Kidney epithelial cell (primary cell): ENCODE data around the gene DAPK1. TPM values are rescaled to one million over a fixed set of nuclear protein-coding genes. Genes with fewer than 3 reads are reported as not detected.

Experiments used
- DNase-seq: peaks from one replicate; pipeline ENCODE4 v3.0.0-alpha.2; 2010; ENCODE audit warnings: low read depth
- H3K27me3 ChIP-seq: 2 replicates; pipeline ENCODE4 v1.6.0; 2011; ENCODE audit warnings: low read length; ENCODE audit not compliant: control insufficient read depth, insufficient read depth
- H3K36me3 ChIP-seq: 2 replicates; pipeline ENCODE4 v1.5.1; 2011; ENCODE audit warnings: low read length; ENCODE audit not compliant: control insufficient read depth, insufficient read depth
- H3K4me3 ChIP-seq: 2 replicates; pipeline ENCODE4 v1.5.1; 2011; ENCODE audit warnings: low read depth, mild to moderate bottlenecking, control low read depth, low read length
- CTCF ChIP-seq: IDR thresholded peaks from 2 replicates; pipeline ENCODE4 v1.5.1; 2011; ENCODE audit warnings: mild to moderate bottlenecking, moderate library complexity, low read length, control low read depth, inconsistent platforms; ENCODE audit not compliant: insufficient read depth, poor library complexity, severe bottlenecking
- total RNA-seq: library from RNA; depleted of rRNA; stranded (reverse); fragments of >200 nt; gene quantifications from 2 replicates; pipeline ENCODE4 v1.2.3, GENCODE V29; 2015

Gene DAPK1
- total RNA-seq, 1 donor from 2014 or later, result 23.5 TPM

DNA sequence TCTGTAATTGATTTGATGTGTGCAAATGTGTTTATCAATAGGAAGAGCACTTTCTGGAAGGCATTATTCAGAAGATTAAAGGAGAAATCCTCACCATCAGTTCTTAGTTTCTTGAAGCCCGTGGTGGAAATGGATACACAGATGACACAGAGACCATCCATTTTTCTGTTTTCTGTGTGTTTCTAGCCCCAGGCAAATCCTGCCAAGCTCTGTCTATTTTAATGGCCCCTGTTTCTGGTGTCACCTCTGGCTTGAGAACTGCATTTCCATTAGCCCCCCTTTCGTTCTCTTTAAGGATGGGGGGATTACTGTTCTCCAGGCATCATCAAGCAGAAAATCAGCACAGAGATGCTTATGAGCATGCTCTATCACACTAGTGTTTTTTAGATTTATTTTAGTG, 37.3 kb downstream of the DAPK1 start:
- Histone ChIP-seq H3K36me3 (no peaks in the 10 kb centered on the region), H3K27me3 (no peaks in the 10 kb centered on the region), H3K4me3 (no peak overlapping the region)
- no peak for TF ChIP-seq CTCF
- no peak for DNase-seq

DNA sequence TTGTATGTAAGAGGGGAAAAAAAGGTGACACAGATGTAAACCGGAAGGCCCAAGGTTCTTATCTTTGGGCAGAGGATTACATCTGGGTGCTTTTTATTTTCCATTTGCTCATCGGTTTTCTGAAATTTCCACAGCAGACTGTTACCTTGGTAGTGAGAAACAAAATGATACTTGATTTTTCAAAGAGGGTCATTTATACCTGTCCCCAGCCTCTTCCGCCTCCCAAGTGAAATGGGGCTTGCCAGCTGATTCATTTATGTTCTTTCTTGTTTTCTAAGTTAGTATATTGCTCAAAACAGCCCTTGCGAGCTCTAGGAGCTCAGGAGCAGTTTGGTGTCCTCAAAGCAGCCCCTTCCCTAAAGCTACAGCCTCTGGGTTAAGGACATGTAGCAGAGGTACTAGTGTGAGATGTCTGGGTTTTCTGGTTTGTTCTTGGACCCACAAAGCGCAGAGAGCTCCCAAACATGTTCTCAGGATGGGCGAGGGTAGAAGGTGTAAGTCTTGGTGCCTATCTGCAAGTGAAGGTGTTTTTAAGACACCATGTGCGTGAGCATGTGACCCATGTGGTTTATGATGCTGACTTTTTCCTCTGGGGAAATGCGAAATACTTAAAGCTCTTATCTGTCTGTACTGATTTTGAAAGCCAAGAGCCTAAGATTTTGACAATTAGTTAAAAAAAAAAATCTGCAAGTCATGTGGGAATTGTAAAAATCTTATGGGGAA, 38.3 kb downstream of the DAPK1 start:
- no peak for TF ChIP-seq CTCF
- no peak for DNase-seq
- H3K36me3 ChIP-seq, result no peaks in the 10 kb centered on the region
- H3K27me3 ChIP-seq, result no peaks in the 10 kb centered on the region
- H3K4me3 ChIP-seq, result no peak overlapping the region

- no peak overlapping the region for H3K4me3 ChIP-seq
- no peak for DNase-seq
- no peaks in the 10 kb centered on the region for H3K27me3 ChIP-seq
- TF ChIP-seq CTCF, result no peak
- H3K36me3 ChIP-seq, result no peaks in the 10 kb centered on the region
These were observed 40.0 kb downstream of the DAPK1 start for GRCh38 chr9:87537625-87538024.

DNA sequence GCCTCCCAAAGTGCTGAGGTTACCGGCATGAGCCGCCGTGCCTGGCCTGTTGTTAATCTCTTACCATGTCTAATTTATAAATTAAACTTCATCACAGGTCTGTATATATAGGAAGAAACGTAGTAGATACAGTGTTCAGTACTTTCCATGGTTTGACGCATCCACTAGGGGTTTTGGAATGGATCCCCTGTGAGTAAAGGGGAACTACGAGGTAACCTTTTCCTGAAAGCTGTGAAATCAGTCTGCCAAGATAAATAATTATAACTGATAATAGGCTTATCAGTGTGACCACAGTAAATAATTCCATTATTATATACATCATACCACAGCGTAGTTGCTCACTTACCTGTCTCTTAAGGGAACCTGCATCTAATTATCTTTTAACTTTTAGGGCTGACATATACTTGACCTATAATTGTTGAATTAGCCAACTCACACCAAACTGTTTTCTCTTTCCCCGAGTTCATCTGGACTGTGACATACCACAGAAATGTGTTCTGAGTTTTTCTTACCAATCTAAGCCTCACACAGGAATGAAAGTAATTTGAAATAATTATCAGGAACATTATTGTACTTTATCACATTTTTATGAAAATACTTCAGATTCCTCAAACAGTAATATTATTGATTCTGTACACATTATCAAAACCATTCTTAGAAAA, 42.9 kb downstream of the DAPK1 start:
- no peak overlapping the region for H3K4me3 ChIP-seq
- no peak for TF ChIP-seq CTCF
- no peak for DNase-seq

GRCh38 chr9:87541663-87542062, 44.0 kb downstream of the DAPK1 start:
- Histone ChIP-seq H3K4me3 (no peak overlapping the region), H3K27me3 (no peaks in the 10 kb centered on the region), H3K36me3 (no peaks in the 10 kb centered on the region)
- TF ChIP-seq CTCF, result no peak
- no peak for DNase-seq

More for the DNA sequence above, 42.9 kb downstream of the DAPK1 start:
- Histone ChIP-seq H3K27me3 (no peaks in the 10 kb centered on the region), H3K36me3 (no peaks in the 10 kb centered on the region)

GRCh38 chr9:87542141-87542540, 44.5 kb downstream of the DAPK1 start:
- Histone ChIP-seq H3K27me3 (no peaks in the 10 kb centered on the region), H3K4me3 (no peak overlapping the region), H3K36me3 (no peaks in the 10 kb centered on the region)
- no peak for DNase-seq
- no peak for TF ChIP-seq CTCF
